Thoracic aorta (tissue), 2 donors: ENCODE results near the gene STOM. TPM values are rescaled to one million over a fixed set of nuclear protein-coding genes. Genes with fewer than 3 reads are reported as not detected.

Experiments used
- ATAC-seq: fragments of 150-250 bp; one replicate; pipeline ENCODE4 v1.8.0; 2017; ENCODE audit warnings: low read depth; ENCODE audit not compliant: insufficient number of reproducible peaks, low FRiP score
- DNase-seq: peaks from one replicate; pipeline ENCODE4 v3.0.0-alpha.2; 2020; ENCODE audit warnings: low spot score
- H3K27ac ChIP-seq, 2 donors: fragments of 200-600 bp; sonication (generic); 1 replicate in 1 of 2; 2 replicates in 1 of 2; pipeline ENCODE4 v1.5.1; 2016; ENCODE audit warnings: mild to moderate bottlenecking in 2 of 2, moderate library complexity in 2 of 2
- H3K27me3 ChIP-seq: fragments of 200-600 bp; sonication (generic); replicated peaks from 2 replicates; pipeline ENCODE4 v1.6.0; 2016; ENCODE audit warnings: mild to moderate bottlenecking; ENCODE audit not compliant: insufficient read depth
- H3K36me3 ChIP-seq: fragments of 200-600 bp; sonication (generic); one replicate; pipeline ENCODE4 v1.5.1; 2016
- H3K4me1 ChIP-seq, 2 donors: fragments of 200-600 bp; sonication (generic); 1 replicate in 1 of 2; 2 replicates in 1 of 2; pipeline versions ENCODE4 v1.5.1 to v1.6.0; 2016; ENCODE audit warnings: low read depth in 2 of 2, mild to moderate bottlenecking in 1 of 2; ENCODE audit not compliant: control insufficient read depth in 1 of 2
- H3K4me3 ChIP-seq: fragments of 200-600 bp; sonication (generic); 2 replicates; pipeline ENCODE4 v1.5.1; 2016; ENCODE audit warnings: mild to moderate bottlenecking
- H3K9me3 ChIP-seq: fragments of 200-600 bp; sonication (generic); 2 replicates; pipeline ENCODE4 v1.5.1; 2016
- total RNA-seq, 2 donors: library from RNA; depleted of rRNA; stranded (reverse); fragments of >200 nt; gene quantifications; one replicate each; pipeline versions ENCODE4 v1.1.0 to v1.2.3, GENCODE V29; 2016
- TF ChIP-seq, protein P1 (sequence below): fragments of 200-600 bp; sonication (generic); IDR thresholded peaks from one replicate; pipeline ENCODE4 v1.5.1; 2019; ENCODE audit warnings: antibody characterized with exemption

The STOM gene
- total RNA-seq, 2 donors from 2014 or later, result 177 to 344 TPM

DNA sequence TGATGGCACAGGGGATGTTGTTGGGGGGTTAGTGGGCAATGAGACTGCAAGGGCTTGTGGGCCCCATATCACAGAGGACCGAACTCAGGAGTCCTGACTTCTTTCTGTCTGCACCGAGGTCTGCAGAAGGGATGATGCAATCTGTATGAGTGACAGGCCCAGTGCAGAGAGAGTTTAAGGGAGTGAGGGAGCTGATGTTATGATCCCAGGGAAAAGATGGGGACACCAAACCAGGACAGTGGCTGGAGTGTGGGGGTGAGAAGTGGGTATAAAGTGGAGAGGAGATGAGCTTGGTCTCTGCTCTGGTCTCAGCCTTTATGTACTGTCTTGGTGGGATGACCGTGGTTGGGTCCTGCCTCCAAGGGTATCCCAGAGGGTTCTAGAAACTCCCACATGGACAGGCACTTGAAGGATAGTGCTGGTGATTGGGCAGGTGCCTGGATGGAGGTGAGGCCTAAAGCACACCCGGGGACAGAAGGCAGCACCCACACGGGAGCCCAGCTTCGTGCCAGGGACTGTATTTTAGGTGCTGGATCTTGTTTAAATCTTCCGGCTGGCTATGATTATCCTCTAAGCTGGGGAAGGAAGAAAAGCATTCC is 80.2 kb downstream of the STOM start:
- peaks cover 80 to 96% of the 10 kb centered on the region in 2 donors for H3K4me1 ChIP-seq
- no peak for DNase-seq

DNA sequence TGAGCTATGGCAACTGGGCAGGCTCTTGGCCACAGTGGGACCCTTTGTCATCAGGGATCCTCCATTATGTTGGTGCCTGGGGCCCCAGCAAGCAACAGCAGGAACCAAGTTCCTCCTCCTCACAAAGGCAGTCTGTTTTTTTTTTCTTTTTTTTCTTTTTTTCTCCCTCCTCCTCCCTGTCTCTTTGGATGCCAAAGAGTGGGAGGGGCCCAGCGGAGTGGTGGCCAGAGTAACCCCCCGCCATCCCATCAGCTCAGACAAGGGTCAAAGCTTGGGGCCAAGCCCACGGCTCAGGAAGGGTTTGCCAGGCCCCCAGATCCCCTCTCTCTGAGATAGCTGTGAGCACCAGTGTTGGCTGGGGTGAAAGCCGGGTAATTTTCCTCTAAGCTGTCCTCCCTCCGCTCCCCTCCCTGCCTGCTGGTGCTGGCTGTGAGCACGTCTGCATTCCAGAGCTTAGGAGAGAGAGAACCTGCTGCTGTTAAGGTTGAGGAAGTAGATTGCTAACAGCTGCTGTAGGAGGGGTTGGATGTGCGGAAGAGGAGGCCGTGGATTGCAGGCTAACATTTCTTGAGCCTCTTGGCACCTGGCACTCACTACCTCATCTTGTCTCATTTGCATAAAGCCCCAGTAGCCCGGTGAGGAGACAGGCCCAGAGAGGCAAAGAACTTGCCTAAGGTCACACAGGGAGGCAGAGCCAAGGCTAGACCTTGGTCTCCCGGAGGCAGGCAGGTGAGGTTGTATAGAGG is 80.9 kb downstream of the STOM start:
- no peaks in the 10 kb centered on the region for H3K9me3 ChIP-seq
- ATAC-seq (peak; percentile 3), DNase-seq (peak; percentile 43)
- peaks cover 10% of the 10 kb centered on the region for H3K36me3 ChIP-seq
- TF ChIP-seq, protein P1, sequence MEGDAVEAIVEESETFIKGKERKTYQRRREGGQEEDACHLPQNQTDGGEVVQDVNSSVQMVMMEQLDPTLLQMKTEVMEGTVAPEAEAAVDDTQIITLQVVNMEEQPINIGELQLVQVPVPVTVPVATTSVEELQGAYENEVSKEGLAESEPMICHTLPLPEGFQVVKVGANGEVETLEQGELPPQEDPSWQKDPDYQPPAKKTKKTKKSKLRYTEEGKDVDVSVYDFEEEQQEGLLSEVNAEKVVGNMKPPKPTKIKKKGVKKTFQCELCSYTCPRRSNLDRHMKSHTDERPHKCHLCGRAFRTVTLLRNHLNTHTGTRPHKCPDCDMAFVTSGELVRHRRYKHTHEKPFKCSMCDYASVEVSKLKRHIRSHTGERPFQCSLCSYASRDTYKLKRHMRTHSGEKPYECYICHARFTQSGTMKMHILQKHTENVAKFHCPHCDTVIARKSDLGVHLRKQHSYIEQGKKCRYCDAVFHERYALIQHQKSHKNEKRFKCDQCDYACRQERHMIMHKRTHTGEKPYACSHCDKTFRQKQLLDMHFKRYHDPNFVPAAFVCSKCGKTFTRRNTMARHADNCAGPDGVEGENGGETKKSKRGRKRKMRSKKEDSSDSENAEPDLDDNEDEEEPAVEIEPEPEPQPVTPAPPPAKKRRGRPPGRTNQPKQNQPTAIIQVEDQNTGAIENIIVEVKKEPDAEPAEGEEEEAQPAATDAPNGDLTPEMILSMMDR, result no peak
- H3K27ac ChIP-seq, result peak overlapping the region; percentile 90 to 98
- H3K4me3 ChIP-seq, result peak overlapping the region; percentile 17
- H3K4me1 ChIP-seq, result peaks cover 80 to 96% of the 10 kb centered on the region in 2 donors
- H3K27me3 ChIP-seq, result no peaks in the 10 kb centered on the region

More for the DNA sequence above, 80.2 kb downstream of the STOM start:
- Histone ChIP-seq H3K36me3 (peaks cover 9% of the 10 kb centered on the region), H3K9me3 (no peaks in the 10 kb centered on the region), H3K27me3 (no peaks in the 10 kb centered on the region), H3K27ac (peak overlapping the region; percentile 90 to 98), H3K4me3 (peak overlapping the region; percentile 17)
- TF ChIP-seq, protein P1, result no peak
- no peak for ATAC-seq

Other genes starting within 250 kb of the STOM start
- gene RAB14, start 168.4 kb downstream of the STOM start, total RNA-seq, result 10 to 100 TPM; 32.9 to 39.2 TPM
- gene GSN, start 102.1 kb downstream of the STOM start, total RNA-seq, result 1,000 to 10,000 TPM; 3,187 to 4,234 TPM
- 100 to 1,000 TPM in 1 of 2 donors, 10 to 100 TPM in 1; 55.1 to 102 TPM for gene GGTA1, start 129.6 kb upstream of the STOM start, total RNA-seq